ENCODE measurements around the gene NR6A1.

The NR6A1 gene

GRCh38 chr9:124485936-124486335 is 285.2 kb downstream of the NR6A1 start:
- no peak for TF ChIP-seq CTCF (IDR thresholded peaks at IDR 0.05)
- no peak for DNase-seq
- Histone ChIP-seq H3K36me3 (no peaks in the 10 kb centered on the region), H3K27me3 (peaks cover 0 to 87% of the 10 kb centered on the region in 2 donors), H3K4me1 (no peaks in the 10 kb centered on the region), H3K27ac (no peak overlapping the region), H3K9me3 (no peaks in the 10 kb centered on the region), H3K4me3 (no peak overlapping the region)
- intact Hi-C loops (cut with DNase I; ENCODE audit: low total_unique reads) = no loop called here

- Histone ChIP-seq H3K27me3 (peaks cover 0 to 87% of the 10 kb centered on the region in 2 donors), H3K36me3 (no peaks in the 10 kb centered on the region), H3K4me1 (no peaks in the 10 kb centered on the region), H3K27ac (no peak overlapping the region), H3K9me3 (no peaks in the 10 kb centered on the region), H3K4me3 (no peak overlapping the region)
- TF ChIP-seq CTCF (IDR thresholded peaks at IDR 0.05) = no peak
- DNase-seq = no peak
- intact Hi-C loops (cut with DNase I; ENCODE audit: low total_unique reads) = no loop called here
These were observed 285.9 kb downstream of the NR6A1 start for GRCh38 chr9:124485201-124485600.

- peaks cover 0 to 92% of the 10 kb centered on the region in 2 donors for H3K27me3 ChIP-seq
- H3K9me3 ChIP-seq = no peaks in the 10 kb centered on the region
- no peak for TF ChIP-seq CTCF (IDR thresholded peaks at IDR 0.05)
- no peaks in the 10 kb centered on the region for H3K36me3 ChIP-seq
- intact Hi-C loops (cut with DNase I; ENCODE audit: low total_unique reads) = no loop called here
- no peak for DNase-seq
- H3K4me1 ChIP-seq = no peaks in the 10 kb centered on the region
- H3K27ac ChIP-seq = no peak overlapping the region
- H3K4me3 ChIP-seq = no peak overlapping the region
These were observed 287.6 kb downstream of the NR6A1 start for GRCh38 chr9:124483481-124483880.

DNA sequence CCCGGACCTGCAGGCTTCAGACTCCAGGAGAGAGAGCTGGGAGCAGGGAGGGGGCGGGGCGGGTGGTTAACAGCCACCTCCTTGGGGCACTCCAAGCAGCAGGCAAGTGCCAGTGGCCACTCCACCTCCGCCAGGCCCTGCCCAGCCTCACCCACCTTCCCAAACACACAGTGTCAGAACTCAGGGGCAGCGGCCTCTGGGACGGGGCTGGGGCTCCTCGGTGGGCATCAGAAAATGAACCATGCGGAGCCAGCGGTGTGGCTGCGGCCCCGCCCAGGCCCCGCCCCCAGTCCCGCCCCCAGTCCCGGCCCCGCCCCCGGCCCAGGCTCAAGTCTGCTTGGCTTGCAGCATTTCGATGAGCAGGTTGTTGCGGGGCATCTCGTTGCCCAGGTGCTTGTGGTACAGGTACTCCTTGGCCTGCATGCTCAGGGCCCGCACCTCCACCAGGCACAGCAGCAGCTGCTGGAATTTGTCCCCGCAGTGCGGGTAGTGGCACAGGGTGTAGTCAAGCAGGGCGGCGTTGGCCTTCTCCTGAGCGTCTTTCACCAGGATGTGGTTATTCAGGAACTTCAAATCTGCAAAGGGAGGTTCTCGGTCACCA is 288.6 kb downstream of the NR6A1 start:
- no peak overlapping the region for H3K27ac ChIP-seq
- H3K4me1 ChIP-seq = peaks cover 0 to 8% (median 7%) of the 10 kb centered on the region in 4 donors
- H3K27me3 ChIP-seq = peaks cover 0 to 96% of the 10 kb centered on the region in 2 donors
- no peaks in the 10 kb centered on the region for H3K9me3 ChIP-seq
- no peak for TF ChIP-seq CTCF (IDR thresholded peaks at IDR 0.05)
- H3K36me3 ChIP-seq = no peaks in the 10 kb centered on the region
- intact Hi-C loops (cut with DNase I; ENCODE audit: low total_unique reads) = no loop called here
- DNase-seq = no peak
- no peak overlapping the region for H3K4me3 ChIP-seq

DNA sequence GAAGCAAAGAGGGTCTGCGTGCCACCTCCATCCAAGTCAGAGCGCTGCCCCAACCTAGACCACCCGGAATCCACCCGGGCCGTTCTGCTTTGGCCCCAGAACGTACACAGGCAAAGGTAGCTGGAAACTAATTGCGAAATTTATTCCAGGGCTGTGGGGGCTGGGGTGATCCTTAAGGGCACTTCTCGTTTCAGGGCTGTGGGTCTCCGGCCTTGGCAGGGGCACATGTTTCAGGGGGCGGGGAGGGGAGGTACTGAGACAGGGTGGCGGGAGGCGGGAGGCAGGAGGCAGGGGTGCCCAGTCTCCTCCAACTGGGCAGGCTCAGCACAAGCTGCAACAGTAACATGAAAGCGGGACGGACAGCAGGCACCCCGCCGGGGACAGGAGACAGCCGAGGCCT is 290.0 kb downstream of the NR6A1 start:
- no peak overlapping the region for H3K27ac ChIP-seq
- DNase-seq = no peak
- H3K4me3 ChIP-seq = no peak overlapping the region
- H3K27me3 ChIP-seq = peaks cover 0 to 96% of the 10 kb centered on the region in 2 donors
- H3K4me1 ChIP-seq = peaks cover 0 to 16% (median 10%) of the 10 kb centered on the region in 4 donors
- no peak for TF ChIP-seq CTCF (IDR thresholded peaks at IDR 0.05)
- H3K36me3 ChIP-seq = no peaks in the 10 kb centered on the region
- intact Hi-C loops (cut with DNase I; ENCODE audit: low total_unique reads) = no loop called here
- no peaks in the 10 kb centered on the region for H3K9me3 ChIP-seq

- no peak overlapping the region for H3K4me3 ChIP-seq
- H3K36me3 ChIP-seq = no peaks in the 10 kb centered on the region
- H3K27ac ChIP-seq = no peak overlapping the region
- no peak for TF ChIP-seq CTCF (IDR thresholded peaks at IDR 0.05)
- no peaks in the 10 kb centered on the region for H3K9me3 ChIP-seq
- H3K4me1 ChIP-seq = peaks cover 0 to 16% (median 10%) of the 10 kb centered on the region in 4 donors
- intact Hi-C loops (cut with DNase I; ENCODE audit: low total_unique reads) = no loop called here
- no peak for DNase-seq
- peaks cover 0 to 96% of the 10 kb centered on the region in 2 donors for H3K27me3 ChIP-seq
These were observed 290.5 kb downstream of the NR6A1 start for GRCh38 chr9:124480621-124480981.

Measured in tibial artery (tissue), 4 donors.